GM12878 (cell line): ENCODE measurements around the gene CDH7. TPM values are rescaled to one million over a fixed set of nuclear protein-coding genes. Genes with fewer than 3 reads are reported as not detected.

Experiments
- ATAC-seq: fragments of 200-7000 bp; cut with Tn5 transposase; 3 replicates; pipeline ENCODE4 v1.9.1; 2020; ENCODE audit warnings: mild to moderate bottlenecking, moderate library complexity
- BruUV-seq: library from RNA; stranded (reverse); fragments of 400-500 nt; replicated peaks from 2 replicates; lab custom pipeline; 2021; lab: Mats Ljungman, UMichigan
- CTCF ChIA-PET: fragments of 300-600 bp; sonication (Branson Sonifier 250); formaldehyde crosslinking; extraction: SDS; loops from one replicate; lab custom pipeline; 2021; ENCODE audit warnings: inconsistent platforms; lab: Yijun Ruan, JAX
- POLR2A ChIA-PET: fragments of 350-600 bp; formaldehyde crosslinking; extraction: SDS; loops from one replicate; lab custom pipeline; 2021; ENCODE audit warnings: inconsistent platforms; lab: Charles Lee
- RAD21 ChIA-PET: fragments of 300-600 bp; sonication (Branson Sonifier 250); formaldehyde crosslinking; loops from one replicate; lab custom pipeline; 2023; ENCODE audit warnings: antibody characterized with exemption; ENCODE audit not compliant: unreplicated experiment; lab: Charles Lee
- SMC1A ChIA-PET: fragments of 300-600 bp; sonication (Branson Sonifier 250); formaldehyde crosslinking; loops from one replicate; lab custom pipeline; 2023; ENCODE audit not compliant: unreplicated experiment, uncharacterized antibody; lab: Charles Lee
- DNase-seq: peaks from one replicate; pipeline ENCODE4 v3.0.0-alpha.2; 2011; ENCODE audit warnings: low read depth, low spot score
- FAIRE-seq: peaks from 3 replicates; lab custom pipeline; 2011; peaks lifted over from hg19 to GRCh38; lab: Jason Lieb, UNC
- H2AFZ ChIP-seq: 2 replicates; pipeline ENCODE4 v1.6.0; 2011; ENCODE audit warnings: low read depth, low read length, control low read depth; ENCODE audit not compliant: control insufficient read depth
- H3K27ac ChIP-seq: 2 replicates; pipeline ENCODE4 v1.5.1; 2011; ENCODE audit warnings: control low read depth; ENCODE audit not compliant: control insufficient read depth, insufficient read depth
- H3K27me3 ChIP-seq, 2 experiments: replicated peaks in 1 of 2; 2 replicates each; pipeline versions ENCODE4 v1.6.0 to v1.6.1; 2011; ENCODE audit warnings: low read length in 1 of 2; ENCODE audit not compliant: control insufficient read depth in 2 of 2, insufficient read depth in 2 of 2
- H3K36me3 ChIP-seq, 2 experiments: 2 replicates each; pipeline ENCODE4 v1.5.1; 2011; ENCODE audit warnings: low read length in 1 of 2; ENCODE audit not compliant: control insufficient read depth in 2 of 2, insufficient read depth in 2 of 2
- H3K4me1 ChIP-seq: 2 replicates; pipeline ENCODE4 v1.6.1; 2011; ENCODE audit warnings: mild to moderate bottlenecking, low read length, moderate library complexity, mixed read lengths; ENCODE audit not compliant: control insufficient read depth, insufficient read depth
- H3K4me2 ChIP-seq: 2 replicates; pipeline ENCODE4 v1.6.0; 2011; ENCODE audit warnings: control low read depth; ENCODE audit not compliant: control insufficient read depth, insufficient read depth
- H3K4me3 ChIP-seq: fragments of 200-600 bp; sonication (generic); 2 replicates; pipeline ENCODE4 v1.5.1; 2016
- H3K79me2 ChIP-seq: 2 replicates; pipeline ENCODE4 v1.6.0; 2011; ENCODE audit warnings: low read length; ENCODE audit not compliant: control insufficient read depth, insufficient read depth
- H3K9ac ChIP-seq: 2 replicates; pipeline ENCODE4 v1.8.0; 2011; ENCODE audit warnings: low read length, control low read depth, mixed read lengths; ENCODE audit not compliant: control insufficient read depth, insufficient read depth
- H3K9me3 ChIP-seq: replicated peaks from 3 replicates; pipeline ENCODE4 v1.5.1; 2011; ENCODE audit warnings: mild to moderate bottlenecking, low read length; ENCODE audit not compliant: control insufficient read depth, insufficient read depth
- H4K20me1 ChIP-seq: 2 replicates; pipeline ENCODE4 v1.6.0; 2011; ENCODE audit not compliant: control insufficient read depth, insufficient read depth
- CEBPB ChIP-seq, 2 experiments: fragments of 150-350 bp in 1 of 2; IDR thresholded peaks; 2 replicates each; pipeline ENCODE4 v1.6.1; 2012 to 2014; ENCODE audit warnings: low read depth in 2 of 2, low read length in 2 of 2, borderline replicate concordance in 1 of 2, inconsistent platforms in 1 of 2
- CHD1 ChIP-seq: IDR thresholded peaks from 2 replicates; pipeline ENCODE4 v1.6.1; 2012; ENCODE audit warnings: low read depth, low read length, improper control_type of control experiment
- CREB1 ChIP-seq: IDR thresholded peaks from 2 replicates; pipeline ENCODE4 v1.6.1; 2012; ENCODE audit warnings: low read depth, mild to moderate bottlenecking, inconsistent platforms
- EP300 ChIP-seq, 2 experiments: fragments of 150-350 bp in 1 of 2; IDR thresholded peaks; 2 replicates each; pipeline ENCODE4 v1.6.1; 2011 to 2012; ENCODE audit warnings: low read depth in 2 of 2, low read length in 2 of 2, borderline replicate concordance in 1 of 2, improper control_type of control experiment in 1 of 2, inconsistent platforms in 1 of 2; ENCODE audit not compliant: control insufficient read depth in 1 of 2
- FOXM1 ChIP-seq: IDR thresholded peaks from 2 replicates; pipeline ENCODE4 v1.6.1; 2012; ENCODE audit warnings: low read depth, mild to moderate bottlenecking, inconsistent platforms, low read length, moderate library complexity
- HDAC2 ChIP-seq: fragments of 200-600 bp; sonication (generic); IDR thresholded peaks from 2 replicates; pipeline ENCODE4 v1.6.1; 2017
- HDGF ChIP-seq: fragments of 450-650 bp; IDR thresholded peaks from 2 replicates; pipeline ENCODE4 v1.6.1; 2016; ENCODE audit warnings: antibody characterized with exemption
- IKZF2 ChIP-seq, 2 experiments: fragments of 450-650 bp; IDR thresholded peaks; 2 replicates each; pipeline ENCODE4 v1.6.1; 2017; ENCODE audit warnings: mild to moderate bottlenecking in 2 of 2, moderate library complexity in 2 of 2
- KLF5 ChIP-seq: fragments of 450-650 bp; IDR thresholded peaks from 2 replicates; pipeline ENCODE4 v1.6.1; 2014; ENCODE audit warnings: mild to moderate bottlenecking; ENCODE audit not compliant: partially characterized antibody
- LARP7 ChIP-seq: fragments of 450-650 bp; IDR thresholded peaks from 2 replicates; pipeline ENCODE4 v1.6.1; 2017; ENCODE audit warnings: mild to moderate bottlenecking
- NR2F1 ChIP-seq: fragments of 450-650 bp; conservative IDR thresholded peaks from 2 replicates; pipeline ENCODE4 v1.6.1; 2017; ENCODE audit warnings: mild to moderate bottlenecking
- PAX8 ChIP-seq: fragments of 450-650 bp; IDR thresholded peaks from 2 replicates; pipeline ENCODE4 v1.6.1; 2017; ENCODE audit warnings: mild to moderate bottlenecking, moderate library complexity
- PML ChIP-seq: IDR thresholded peaks from 2 replicates; pipeline ENCODE4 v1.6.1; 2012; ENCODE audit warnings: low read length, inconsistent platforms
- POLR2AphosphoS2 ChIP-seq: IDR thresholded peaks from 2 replicates; pipeline ENCODE4 v1.6.1; 2011; ENCODE audit warnings: low read depth, mild to moderate bottlenecking, low read length, improper control_type of control experiment, moderate library complexity
- RAD21 ChIP-seq: IDR thresholded peaks from 2 replicates; pipeline ENCODE4 v1.6.1; 2011; ENCODE audit warnings: mild to moderate bottlenecking, low read depth, low read length, moderate library complexity; ENCODE audit not compliant: insufficient read depth
- SUZ12 ChIP-seq: fragments of 200-600 bp; sonication (generic); IDR thresholded peaks from one replicate; pipeline ENCODE4 v1.6.1; 2018; ENCODE audit warnings: antibody characterized with exemption, mild to moderate bottlenecking; ENCODE audit not compliant: unreplicated experiment
- WRNIP1 ChIP-seq: IDR thresholded peaks from 2 replicates; pipeline ENCODE4 v1.6.1; 2011; ENCODE audit warnings: low read depth, low read length, improper control_type of control experiment, borderline replicate concordance
- ZNF24 ChIP-seq: fragments of 450-650 bp; IDR thresholded peaks from 2 replicates; pipeline ENCODE4 v1.6.1; 2017; ENCODE audit warnings: antibody characterized with exemption, mild to moderate bottlenecking
- ZNF274 ChIP-seq: IDR thresholded peaks from one replicate; pipeline ENCODE4 v1.8.0; 2011; ENCODE audit not compliant: insufficient read length, insufficient read depth
- ZNF384 ChIP-seq: IDR thresholded peaks from 2 replicates; pipeline ENCODE4 v1.6.1; 2012; ENCODE audit warnings: low read depth, mild to moderate bottlenecking, low read length, improper control_type of control experiment, borderline replicate concordance
- WGBS: methylation state at CpG from one replicate; pipeline ENCODE4 v1.1.6; 2016; ENCODE audit warnings: low lambda C conversion rate; ENCODE audit not compliant: insufficient replicate concordance, insufficient coverage; ENCODE audit errors: missing lambda C conversion rate; 5-methylcytosine and 5-hydroxymethylcytosine counted together
- in situ Hi-C: fragments of 300-500 bp; cut with MboI; formaldehyde crosslinking; loops from 9 replicates; pipeline ENCODE4 v1.14.3; 2018; ENCODE audit warnings: mixed read lengths
- intact Hi-C: fragments of 100-400 bp; cut with micrococcal nuclease; formaldehyde crosslinking; loops from one replicate; pipeline ENCODE4 v1.14.2; 2022; ENCODE audit not compliant: unreplicated experiment
- polyA plus RNA-seq, 11 experiments: library from polyadenylated mRNA; depleted of rRNA in 4 of 11; unstranded in 6 of 11; stranded (reverse) in 5 of 11; fragments of >200 nt; fragmentation: Nextera tagmentation in 4 of 11; fragmentation: Illumina TruSeq in 1 of 11; extraction: Ambion mirVana in 4 of 11; extraction: Trizol in 1 of 11; gene quantifications; 1 replicate in 1 of 11; 2 replicates in 10 of 11; pipeline versions ENCODE4 v1.2.1 to v1.2.3, GENCODE V29; 2011 to 2016; ENCODE audit warnings: inconsistent platforms in 2 of 11, missing spikeins in 2 of 11, low read depth in 1 of 11
- total RNA-seq, 4 experiments: library from RNA; depleted of rRNA in 3 of 4; stranded (reverse); fragments of >200 nt in 3 of 4; fragmentation: Illumina TruSeq in 1 of 4; extraction: Trizol in 1 of 4; gene quantifications; 2 replicates each; pipeline versions ENCODE4 v1.2.1 to v1.2.3, GENCODE V29; 2013 to 2021
- TF ChIP-seq, protein P1 (sequence below): IDR thresholded peaks from 2 replicates; pipeline ENCODE4 v1.6.1; 2012; ENCODE audit warnings: low read depth, low read length, improper control_type of control experiment
- TF ChIP-seq, protein P2 (sequence below): IDR thresholded peaks from 2 replicates; pipeline ENCODE4 v1.6.1; 2011; ENCODE audit warnings: low read depth, mild to moderate bottlenecking, low read length, moderate library complexity, borderline replicate concordance; ENCODE audit errors: extremely low read depth

CDH7 gene
- total and polyA plus RNA-seq, 10 of the 15 experiments (the other 5 are each of a cell fraction or from before 2014, with no cell fraction given) = 0.03 TPM; not detected in 9

DNA sequence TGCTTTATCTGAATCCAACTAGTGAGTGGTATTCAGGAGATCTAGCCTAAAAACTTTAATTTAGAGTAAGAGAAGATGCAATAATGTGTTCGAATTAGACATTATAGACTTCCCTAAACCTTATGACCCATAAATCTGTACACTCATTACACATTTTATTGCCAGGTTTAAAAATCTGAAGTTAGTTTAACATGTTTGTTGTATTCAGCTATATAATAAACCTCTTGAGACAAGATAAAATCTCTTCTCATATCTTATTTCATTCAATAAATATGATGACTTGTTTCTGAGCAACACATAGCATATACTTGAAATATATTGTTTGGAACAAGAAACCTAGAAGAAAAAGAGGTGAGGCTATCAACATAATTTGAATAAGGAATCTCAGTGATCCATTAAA, 150.7 kb downstream of the CDH7 start (continued):
- TF ChIP-seq IKZF2 (IDR thresholded peaks at IDR 0.05) = no peak
- no peak for TF ChIP-seq CEBPB (IDR thresholded peaks at IDR 0.05; ENCODE audit: borderline replicate concordance in 1 of 2, low read depth in 2 of 2, low read length in 2 of 2)
- TF ChIP-seq SUZ12 = no peak
- no peak for TF ChIP-seq ZNF384
- no peak for TF ChIP-seq PAX8
- TF ChIP-seq HDAC2 = no peak
- no peak for TF ChIP-seq EP300 (IDR thresholded peaks at IDR 0.05; ENCODE audit: borderline replicate concordance in 1 of 2, control insufficient read depth in 1 of 2, low read depth in 2 of 2, low read length in 2 of 2)
- TF ChIP-seq LARP7 = no peak
- TF ChIP-seq ZNF274 = no peak
- no peak for TF ChIP-seq KLF5
- no peak for TF ChIP-seq POLR2AphosphoS2
- TF ChIP-seq, all 136 proteins: peak for 0

DNA sequence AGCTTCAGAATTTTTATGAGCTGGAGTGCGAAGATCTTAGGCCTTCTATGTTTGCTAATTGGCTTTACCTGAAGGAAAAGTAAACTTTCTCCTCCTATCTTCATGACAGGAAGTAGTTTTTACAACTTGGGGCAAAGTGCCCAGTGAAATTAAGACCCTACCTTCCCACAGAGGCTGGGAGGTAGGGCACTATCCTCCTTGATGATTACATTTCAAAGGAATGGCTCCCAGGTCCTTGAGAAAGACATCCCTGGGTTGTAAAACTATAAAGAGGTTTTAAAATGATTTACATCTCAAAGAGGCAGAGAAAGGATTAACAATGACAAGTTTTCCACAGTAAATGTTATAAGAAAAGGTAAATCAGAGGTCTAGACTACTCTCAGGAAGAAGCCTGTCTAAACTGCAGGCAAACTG, 155.8 kb downstream of the CDH7 start:
- DNase-seq = no peak
- 11% methylated on average over 1 of the region's 1 CpG for WGBS
- intact Hi-C loops = no loop called here
- no peak overlapping the region for H3K9ac ChIP-seq
- H3K9me3 ChIP-seq = no peaks in the 10 kb centered on the region
- no peaks in the 10 kb centered on the region for H3K27me3 ChIP-seq
- H3K36me3 ChIP-seq = no peaks in the 10 kb centered on the region
- CTCF ChIA-PET = interaction anchor here (1.3 kb wide), 1 partner anchor 32 kb away, joined by 3 read pairs; no protein-coding TSS in a partner anchor
- no peak overlapping the region for H2AFZ ChIP-seq
- H3K4me1 ChIP-seq = no peaks in the 10 kb centered on the region
- BruUV-seq = no TSS peak
- no peak overlapping the region for H3K4me3 ChIP-seq
- no peak for ATAC-seq
- in situ Hi-C loops = no loop called here
- SMC1A ChIA-PET = no interaction called here
- TF ChIP-seq WRNIP1 (no peak), FOXM1 (no peak), CHD1 (no peak), RAD21 (no peak), NR2F1 (no peak), CREB1 (no peak), PML (no peak), HDGF (no peak), ZNF24 (no peak)
- TF ChIP-seq, protein P1, sequence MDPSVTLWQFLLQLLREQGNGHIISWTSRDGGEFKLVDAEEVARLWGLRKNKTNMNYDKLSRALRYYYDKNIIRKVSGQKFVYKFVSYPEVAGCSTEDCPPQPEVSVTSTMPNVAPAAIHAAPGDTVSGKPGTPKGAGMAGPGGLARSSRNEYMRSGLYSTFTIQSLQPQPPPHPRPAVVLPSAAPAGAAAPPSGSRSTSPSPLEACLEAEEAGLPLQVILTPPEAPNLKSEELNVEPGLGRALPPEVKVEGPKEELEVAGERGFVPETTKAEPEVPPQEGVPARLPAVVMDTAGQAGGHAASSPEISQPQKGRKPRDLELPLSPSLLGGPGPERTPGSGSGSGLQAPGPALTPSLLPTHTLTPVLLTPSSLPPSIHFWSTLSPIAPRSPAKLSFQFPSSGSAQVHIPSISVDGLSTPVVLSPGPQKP = no peak
- TF ChIP-seq, protein P2, sequence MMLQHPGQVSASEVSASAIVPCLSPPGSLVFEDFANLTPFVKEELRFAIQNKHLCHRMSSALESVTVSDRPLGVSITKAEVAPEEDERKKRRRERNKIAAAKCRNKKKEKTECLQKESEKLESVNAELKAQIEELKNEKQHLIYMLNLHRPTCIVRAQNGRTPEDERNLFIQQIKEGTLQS = no peak
- no peak for FAIRE-seq
- H3K27ac ChIP-seq = no peak overlapping the region
- POLR2A ChIA-PET = no interaction called here
- H3K79me2 ChIP-seq = no peaks in the 10 kb centered on the region
- RAD21 ChIA-PET = no interaction called here
- H4K20me1 ChIP-seq = no peaks in the 10 kb centered on the region
- H3K4me2 ChIP-seq = no peak overlapping the region
